Activated naive CD4-positive, alpha-beta T cell treated with anti-CD3 and anti-CD28 coated beads for 36 hours (primary cell): ENCODE data around the gene SNN. TPM values are rescaled to one million over a fixed set of nuclear protein-coding genes. Genes with fewer than 3 reads are reported as not detected.

ENCODE experiments used
- CTCF ChIA-PET: fragments of 350-600 bp; sonication (Branson Sonifier 250); formaldehyde crosslinking; loops from one replicate; lab custom pipeline; 2021; ENCODE audit warnings: antibody characterized with exemption; lab: Charles Lee
- DNase-seq: peaks from one replicate; pipeline ENCODE4 v3.0.0-alpha.2; 2020
- H3K27ac Mint-ChIP-seq: one replicate; pipeline ENCODE4 v1.8.0; 2021; ENCODE audit warnings: mild to moderate bottlenecking, mixed read lengths
- H3K27me3 Mint-ChIP-seq: one replicate; pipeline ENCODE4 v1.8.0; 2021; ENCODE audit warnings: low read depth, mixed read lengths
- H3K36me3 Mint-ChIP-seq: one replicate; pipeline ENCODE4 v1.8.0; 2021; ENCODE audit warnings: low read depth, mixed read lengths
- H3K4me1 Mint-ChIP-seq: one replicate; pipeline ENCODE4 v1.8.0; 2021; ENCODE audit warnings: low read depth, mixed read lengths
- H3K4me3 Mint-ChIP-seq: one replicate; pipeline ENCODE4 v1.8.0; 2021; ENCODE audit warnings: mild to moderate bottlenecking, moderate library complexity, mixed read lengths
- H3K9me3 Mint-ChIP-seq: one replicate; pipeline ENCODE4 v1.8.0; 2021; ENCODE audit warnings: mixed read lengths
- intact Hi-C: fragments of 100-400 bp; cut with micrococcal nuclease; formaldehyde crosslinking; loops from one replicate; pipeline ENCODE4 v1.15.1; 2023
- total RNA-seq, 2 experiments: library from RNA; stranded (reverse); gene quantifications; one replicate each; pipeline ENCODE4 v1.2.3, GENCODE V29; 2021

The SNN gene
- total RNA-seq, 2 experiments from 2014 or later = 12.0 to 13.6 TPM

- H3K36me3 Mint-ChIP-seq = no peaks in the 10 kb centered on the region
- H3K4me1 Mint-ChIP-seq = peaks cover 19% of the 10 kb centered on the region
- intact Hi-C loops = no loop called here
- H3K9me3 Mint-ChIP-seq = no peaks in the 10 kb centered on the region
- CTCF ChIA-PET = interaction anchor here (2.2 kb wide), 1 partner anchor 106 kb away, joined by 7 read pairs; no protein-coding TSS in a partner anchor
- no peaks in the 10 kb centered on the region for H3K27me3 Mint-ChIP-seq
- no peak overlapping the region for H3K27ac Mint-ChIP-seq
- no peak overlapping the region for H3K4me3 Mint-ChIP-seq
- DNase-seq = no peak
These were observed 30.9 kb upstream of the SNN start for GRCh38 chr16:11637320-11637719.

DNA sequence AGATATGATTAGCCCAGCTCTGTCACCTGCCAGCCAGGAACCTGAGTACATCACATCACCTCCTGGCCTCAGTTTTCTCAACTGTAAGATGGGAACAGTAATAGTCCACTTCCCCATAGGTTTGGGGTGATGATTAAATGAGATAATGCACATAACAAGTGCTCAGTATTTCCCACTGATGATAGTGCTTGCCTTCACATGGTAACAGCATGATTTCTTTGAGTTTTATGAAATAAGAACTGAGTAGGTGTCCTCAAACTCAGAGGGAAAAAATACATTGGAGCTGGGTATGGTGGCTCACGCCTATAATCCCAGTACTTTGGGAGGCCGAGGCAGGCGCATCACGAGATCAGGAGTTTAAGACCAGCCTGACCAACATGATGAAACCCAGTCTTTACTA, 30.1 kb upstream of the SNN start:
- H3K4me1 Mint-ChIP-seq = peaks cover 19% of the 10 kb centered on the region

DNA sequence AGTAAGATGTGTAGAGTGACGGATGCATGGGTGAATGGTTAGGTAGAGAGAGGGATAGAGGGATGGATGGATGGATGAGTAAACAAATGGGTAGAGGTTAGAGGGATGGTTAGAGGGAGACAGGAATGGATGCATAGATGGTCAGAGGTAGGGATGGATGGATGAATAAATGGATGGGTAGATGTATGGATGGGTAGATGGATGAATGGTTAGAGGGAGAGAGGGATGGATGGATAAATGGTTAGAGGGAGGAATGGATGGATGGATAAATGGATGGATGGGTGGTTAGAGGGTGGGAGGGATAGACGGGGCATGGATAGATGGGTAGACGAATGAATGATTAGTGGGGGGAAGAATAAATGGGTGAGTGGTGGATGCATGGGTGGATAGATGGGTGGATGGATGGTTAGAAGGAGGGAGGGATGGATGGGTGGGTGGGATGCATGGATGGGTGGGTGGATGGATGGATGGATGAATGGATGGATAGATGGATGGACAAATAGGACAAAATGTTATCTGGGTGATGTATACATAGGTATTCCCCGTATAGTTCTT, 29.2 kb upstream of the SNN start:
- Mint-ChIP-seq H3K4me1 (peaks cover 15% of the 10 kb centered on the region), H3K9me3 (no peaks in the 10 kb centered on the region), H3K4me3 (no peak overlapping the region), H3K27ac (no peak overlapping the region), H3K36me3 (no peaks in the 10 kb centered on the region), H3K27me3 (no peaks in the 10 kb centered on the region)
- CTCF ChIA-PET = interaction anchor here (0.6 to 8.5 kb wide), 7 partner anchors 8 to 243 kb away, joined by 3 to 106 read pairs (median 7); a partner anchor contains a TSS
- no peak for DNase-seq
- intact Hi-C loops = no loop called here

More for the DNA sequence above, 30.1 kb upstream of the SNN start:
- no peaks in the 10 kb centered on the region for H3K9me3 Mint-ChIP-seq
- CTCF ChIA-PET = interaction anchor here (0.6 to 2.2 kb wide), 3 partner anchors 16 to 107 kb away, joined by 3 to 7 read pairs (median 6); no protein-coding TSS in a partner anchor
- no peaks in the 10 kb centered on the region for H3K36me3 Mint-ChIP-seq
- no peak for DNase-seq
- H3K27me3 Mint-ChIP-seq = no peaks in the 10 kb centered on the region
- no peak overlapping the region for H3K4me3 Mint-ChIP-seq
- H3K27ac Mint-ChIP-seq = no peak overlapping the region
- intact Hi-C loops = no loop called here

- H3K27me3 Mint-ChIP-seq = no peaks in the 10 kb centered on the region
- H3K27ac Mint-ChIP-seq = no peak overlapping the region
- DNase-seq = no peak
- H3K9me3 Mint-ChIP-seq = no peaks in the 10 kb centered on the region
- no peak overlapping the region for H3K4me3 Mint-ChIP-seq
- intact Hi-C loops = loop anchor here (2.0 kb wide), 1 partner anchor 675 kb away; no protein-coding TSS in a partner anchor
- peaks cover 11% of the 10 kb centered on the region for H3K4me1 Mint-ChIP-seq
- H3K36me3 Mint-ChIP-seq = no peaks in the 10 kb centered on the region
- CTCF ChIA-PET = interaction anchor here (0.6 to 8.5 kb wide), 19 partner anchors 10 to 481 kb away, joined by 3 to 106 read pairs (median 4); a partner anchor contains a TSS
These were observed 28.0 kb upstream of the SNN start for GRCh38 chr16:11639925-11640899.

GRCh38 chr16:11640987-11641817, 27.1 kb upstream of the SNN start:
- Mint-ChIP-seq H3K36me3 (no peaks in the 10 kb centered on the region), H3K27me3 (no peaks in the 10 kb centered on the region), H3K4me1 (peaks cover 11% of the 10 kb centered on the region), H3K27ac (no peak overlapping the region), H3K9me3 (no peaks in the 10 kb centered on the region), H3K4me3 (no peak overlapping the region)
- CTCF ChIA-PET = interaction anchor here (0.6 to 8.5 kb wide), 18 partner anchors 11 to 678 kb away, joined by 3 to 106 read pairs (median 4); a partner anchor contains a TSS
- intact Hi-C loops = loop anchor here (1.0 to 2.0 kb wide), 5 partner anchors 73 to 676 kb away; no protein-coding TSS in a partner anchor
- peak; percentile 57 for DNase-seq

DNA sequence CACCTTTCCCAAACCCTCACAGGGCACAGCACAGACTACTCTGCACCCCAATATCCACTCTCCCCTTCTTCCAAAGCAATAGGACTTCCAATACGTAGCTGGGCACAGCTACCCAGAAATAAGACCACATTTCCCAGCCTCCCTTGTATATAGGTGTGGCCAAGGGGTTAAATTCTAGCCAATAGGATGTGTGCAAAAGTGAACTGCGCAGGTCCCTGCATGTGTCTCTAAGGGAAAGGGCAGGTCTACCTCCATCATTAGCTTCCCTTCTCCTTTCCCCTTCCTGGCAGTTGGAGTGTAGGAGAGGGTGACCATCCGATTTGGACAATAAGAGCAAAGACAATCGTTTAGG, 25.5 kb upstream of the SNN start:
- intact Hi-C loops = loop anchor here (2.0 kb wide), 1 partner anchor 426 kb away; no protein-coding TSS in a partner anchor
- no peaks in the 10 kb centered on the region for H3K27me3 Mint-ChIP-seq
- DNase-seq = no peak
- H3K27ac Mint-ChIP-seq = no peak overlapping the region
- no peaks in the 10 kb centered on the region for H3K36me3 Mint-ChIP-seq
- no peak overlapping the region for H3K4me3 Mint-ChIP-seq
- no peaks in the 10 kb centered on the region for H3K9me3 Mint-ChIP-seq
- CTCF ChIA-PET = interaction anchor here (0.6 to 8.5 kb wide), 12 partner anchors 10 to 680 kb away, joined by 3 to 106 read pairs (median 4); a partner anchor contains a TSS
- H3K4me1 Mint-ChIP-seq = peaks cover 11% of the 10 kb centered on the region

DNA sequence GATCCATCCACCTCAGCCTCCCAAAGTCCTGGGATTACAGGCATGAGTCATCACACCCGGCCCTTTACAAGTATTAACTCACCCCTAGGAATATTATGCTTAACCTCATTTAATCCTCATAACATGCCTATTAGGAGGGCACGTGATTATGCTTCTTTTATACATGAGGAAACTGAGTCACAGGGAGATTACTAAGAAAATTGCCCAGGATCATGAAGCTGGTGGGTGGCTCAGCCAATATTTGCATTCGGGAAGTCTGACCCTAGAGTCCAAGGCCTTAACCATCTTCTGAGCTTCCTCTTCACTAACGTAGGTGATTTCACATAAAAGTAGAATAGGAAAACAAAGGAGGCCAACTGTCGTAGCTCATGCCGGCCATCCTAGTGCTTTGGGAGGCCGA, 19.0 kb upstream of the SNN start:
- Mint-ChIP-seq H3K27ac (no peak overlapping the region), H3K27me3 (no peaks in the 10 kb centered on the region), H3K9me3 (no peaks in the 10 kb centered on the region), H3K4me3 (no peak overlapping the region), H3K4me1 (peaks cover 8% of the 10 kb centered on the region), H3K36me3 (no peaks in the 10 kb centered on the region)
- DNase-seq = no peak
- CTCF ChIA-PET = interaction anchor here (0.5 to 1.2 kb wide), 2 partner anchors 35 to 171 kb away, joined by 3 read pairs; no protein-coding TSS in a partner anchor
- intact Hi-C loops = no loop called here

DNA sequence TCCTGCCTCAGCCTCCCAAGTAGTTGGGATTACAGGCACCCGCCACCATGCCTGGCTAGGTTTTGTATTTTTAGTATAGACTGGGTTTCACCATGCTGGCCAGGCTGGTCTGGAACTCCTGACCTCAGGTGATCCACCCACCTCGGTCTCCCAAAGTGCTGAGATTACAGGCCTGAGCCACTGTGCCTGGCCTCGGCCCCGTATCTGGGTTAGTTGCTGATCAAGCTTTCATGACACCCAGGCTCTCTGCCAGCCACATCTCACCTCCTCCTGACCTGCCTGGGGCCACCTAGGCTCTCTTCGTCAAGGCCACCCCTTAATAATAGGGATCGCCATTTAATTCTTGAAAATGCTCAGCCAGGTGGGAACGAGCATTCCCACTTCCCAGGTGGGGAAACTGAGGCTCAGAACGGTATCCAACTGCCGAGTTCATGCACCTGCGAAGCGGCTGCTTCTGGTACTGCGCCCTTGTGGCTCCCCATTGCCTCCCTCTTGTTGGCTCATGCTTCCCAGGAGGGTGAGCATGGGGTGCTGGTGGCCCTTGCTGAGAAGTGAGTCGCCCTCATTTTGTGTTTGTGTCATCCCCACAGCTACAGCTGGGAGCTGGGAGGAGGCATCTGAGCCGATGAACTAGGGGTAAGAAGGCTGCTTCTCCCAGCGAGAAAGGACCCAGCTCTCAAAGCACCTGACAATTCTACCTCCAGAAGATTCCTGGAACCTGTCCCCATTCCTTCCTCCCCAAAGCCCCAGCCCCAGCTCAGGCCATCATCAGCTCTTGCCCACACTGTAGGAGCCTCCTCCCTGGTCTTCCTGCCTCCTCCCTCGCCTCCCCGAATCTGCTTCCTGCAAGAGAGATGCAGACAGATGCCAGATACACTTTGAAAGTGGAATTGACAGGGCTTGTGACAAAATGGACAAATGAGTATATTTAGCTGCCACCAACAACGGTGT, 17.3 kb upstream of the SNN start:
- CTCF ChIA-PET = interaction anchor here (0.5 to 0.6 kb wide), 3 partner anchors 93 to 254 kb away, joined by 4 to 5 read pairs (median 4); no protein-coding TSS in a partner anchor
- DNase-seq = no peak
- Mint-ChIP-seq H3K36me3 (no peaks in the 10 kb centered on the region), H3K27ac (no peak overlapping the region), H3K9me3 (no peaks in the 10 kb centered on the region), H3K4me3 (no peak overlapping the region), H3K27me3 (no peaks in the 10 kb centered on the region), H3K4me1 (peaks cover 11% of the 10 kb centered on the region)
- intact Hi-C loops = no loop called here

DNA sequence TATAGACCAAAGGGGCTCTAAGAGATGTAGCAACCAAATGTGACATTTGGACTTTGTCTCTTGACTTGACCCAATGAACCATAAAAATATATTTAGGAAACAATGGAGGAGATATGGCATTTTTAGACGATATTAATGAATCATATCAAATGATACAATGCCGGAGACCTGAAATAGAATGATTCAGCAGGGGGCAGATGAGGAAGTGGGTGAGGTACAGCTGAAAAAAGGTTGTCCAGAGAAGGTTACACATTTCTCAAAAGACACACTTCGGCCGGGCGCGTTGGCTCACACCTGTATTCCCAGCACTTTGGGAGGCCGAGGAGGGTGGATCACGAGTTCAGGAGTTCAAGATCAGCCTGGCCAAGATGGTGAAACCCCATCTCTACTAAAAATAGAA, 16.5 kb upstream of the SNN start:
- Mint-ChIP-seq H3K9me3 (no peaks in the 10 kb centered on the region), H3K27ac (no peak overlapping the region), H3K4me1 (peaks cover 11% of the 10 kb centered on the region), H3K27me3 (no peaks in the 10 kb centered on the region), H3K4me3 (no peak overlapping the region), H3K36me3 (no peaks in the 10 kb centered on the region)
- CTCF ChIA-PET = no interaction called here
- intact Hi-C loops = no loop called here
- DNase-seq = no peak

DNA sequence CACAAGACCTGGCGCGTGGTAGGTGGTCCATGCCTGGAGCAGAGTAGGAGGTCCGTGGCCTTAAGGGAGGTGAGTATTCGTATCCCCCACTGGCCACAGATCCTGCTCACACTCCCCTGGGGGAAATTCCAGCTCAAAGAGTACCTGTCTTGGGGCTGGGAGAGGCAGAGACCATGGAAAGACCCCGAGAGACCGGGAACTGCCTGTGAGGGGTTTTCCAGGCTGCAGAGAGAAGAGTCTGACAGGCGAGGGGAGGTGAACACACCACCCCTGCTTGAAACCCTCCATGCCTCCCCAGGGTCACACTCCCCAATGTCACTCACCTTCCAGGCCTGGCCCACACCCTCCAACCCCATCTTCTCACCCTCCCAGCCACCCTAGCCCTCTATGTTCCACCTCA, 12.6 kb upstream of the SNN start:
- CTCF ChIA-PET = interaction anchor here (0.6 to 1.3 kb wide), 4 partner anchors 8 to 26 kb away, joined by 3 to 4 read pairs (median 4); no protein-coding TSS in a partner anchor

DNA sequence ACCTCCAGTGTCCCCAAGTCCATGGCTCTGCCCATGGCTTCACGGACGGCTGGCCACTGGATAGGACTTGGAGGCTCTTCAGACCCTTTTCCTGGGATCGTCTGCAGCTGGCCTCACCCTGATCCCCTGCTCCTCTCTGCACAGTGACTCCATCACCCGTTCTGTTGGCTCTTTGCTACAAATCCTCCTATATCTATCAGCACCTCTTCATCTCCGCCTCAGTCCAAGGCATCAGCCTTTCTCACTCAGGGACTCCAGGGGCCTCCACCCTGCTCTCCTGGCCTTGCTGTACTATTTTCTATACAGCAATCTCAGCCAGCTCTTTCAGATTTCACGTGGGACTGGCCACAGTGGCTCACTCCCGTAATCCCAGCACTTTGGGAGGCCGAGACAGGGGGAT, 10.7 kb upstream of the SNN start:
- no peaks in the 10 kb centered on the region for H3K27me3 Mint-ChIP-seq
- CTCF ChIA-PET = no interaction called here
- DNase-seq = no peak
- peaks cover 12% of the 10 kb centered on the region for H3K4me1 Mint-ChIP-seq
- no peak overlapping the region for H3K4me3 Mint-ChIP-seq
- intact Hi-C loops = no loop called here
- no peak overlapping the region for H3K27ac Mint-ChIP-seq
- H3K9me3 Mint-ChIP-seq = no peaks in the 10 kb centered on the region
- H3K36me3 Mint-ChIP-seq = no peaks in the 10 kb centered on the region

More for the DNA sequence above, 12.6 kb upstream of the SNN start:
- H3K9me3 Mint-ChIP-seq = no peaks in the 10 kb centered on the region
- H3K4me3 Mint-ChIP-seq = no peak overlapping the region
- DNase-seq = no peak
- H3K27me3 Mint-ChIP-seq = no peaks in the 10 kb centered on the region
- no peak overlapping the region for H3K27ac Mint-ChIP-seq
- H3K36me3 Mint-ChIP-seq = no peaks in the 10 kb centered on the region
- intact Hi-C loops = no loop called here
- H3K4me1 Mint-ChIP-seq = peaks cover 14% of the 10 kb centered on the region
